Measurements from ENCODE around the gene CDK14.

DNA sequence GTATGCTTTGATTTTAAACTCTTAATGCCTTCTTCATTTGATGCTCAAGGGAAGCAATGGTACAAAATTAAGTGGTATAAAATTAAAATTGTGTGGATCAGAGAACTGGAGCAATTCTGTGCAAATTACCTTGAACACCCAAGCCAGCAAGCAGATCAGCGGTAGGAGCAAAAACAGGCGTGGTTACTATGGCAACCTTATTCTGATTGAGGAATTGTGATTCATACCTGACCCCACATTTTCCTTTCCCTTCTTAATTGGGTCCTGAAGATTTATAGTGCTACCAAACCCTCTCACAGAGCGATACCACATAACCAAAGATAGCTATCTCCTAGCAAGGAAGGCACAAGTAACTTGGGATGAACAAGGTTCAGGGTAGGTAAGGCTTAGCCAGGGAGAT is 595.6 kb downstream of the CDK14 start:
- TF ChIP-seq, protein P1, sequence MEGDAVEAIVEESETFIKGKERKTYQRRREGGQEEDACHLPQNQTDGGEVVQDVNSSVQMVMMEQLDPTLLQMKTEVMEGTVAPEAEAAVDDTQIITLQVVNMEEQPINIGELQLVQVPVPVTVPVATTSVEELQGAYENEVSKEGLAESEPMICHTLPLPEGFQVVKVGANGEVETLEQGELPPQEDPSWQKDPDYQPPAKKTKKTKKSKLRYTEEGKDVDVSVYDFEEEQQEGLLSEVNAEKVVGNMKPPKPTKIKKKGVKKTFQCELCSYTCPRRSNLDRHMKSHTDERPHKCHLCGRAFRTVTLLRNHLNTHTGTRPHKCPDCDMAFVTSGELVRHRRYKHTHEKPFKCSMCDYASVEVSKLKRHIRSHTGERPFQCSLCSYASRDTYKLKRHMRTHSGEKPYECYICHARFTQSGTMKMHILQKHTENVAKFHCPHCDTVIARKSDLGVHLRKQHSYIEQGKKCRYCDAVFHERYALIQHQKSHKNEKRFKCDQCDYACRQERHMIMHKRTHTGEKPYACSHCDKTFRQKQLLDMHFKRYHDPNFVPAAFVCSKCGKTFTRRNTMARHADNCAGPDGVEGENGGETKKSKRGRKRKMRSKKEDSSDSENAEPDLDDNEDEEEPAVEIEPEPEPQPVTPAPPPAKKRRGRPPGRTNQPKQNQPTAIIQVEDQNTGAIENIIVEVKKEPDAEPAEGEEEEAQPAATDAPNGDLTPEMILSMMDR (IDR thresholded peaks at IDR 0.05; ENCODE audit: insufficient read depth, low read length) = no peak
- TF ChIP-seq POLR2AphosphoS5 (IDR thresholded peaks at IDR 0.05; ENCODE audit: low read depth) = no peak
- TF ChIP-seq SPI1 (IDR thresholded peaks at IDR 0.05; ENCODE audit: borderline replicate concordance, low read depth) = no peak
